Raji (cell line): ENCODE data around the gene DGKQ.

Experiments used
- POLR2A ChIP-seq: IDR thresholded peaks from 2 replicates; pipeline ENCODE4 v1.6.1; 2011; ENCODE audit warnings: low read depth, low read length, control low read depth; ENCODE audit not compliant: insufficient read depth

Gene DGKQ

GRCh38 chr4:1002131-1002630 lies 28.8 kb upstream of the DGKQ start:
- TF ChIP-seq POLR2A, result no peak

GRCh38 chr4:1001561-1002130 lies 28.3 kb upstream of the DGKQ start:
- TF ChIP-seq POLR2A, result no peak

DNA sequence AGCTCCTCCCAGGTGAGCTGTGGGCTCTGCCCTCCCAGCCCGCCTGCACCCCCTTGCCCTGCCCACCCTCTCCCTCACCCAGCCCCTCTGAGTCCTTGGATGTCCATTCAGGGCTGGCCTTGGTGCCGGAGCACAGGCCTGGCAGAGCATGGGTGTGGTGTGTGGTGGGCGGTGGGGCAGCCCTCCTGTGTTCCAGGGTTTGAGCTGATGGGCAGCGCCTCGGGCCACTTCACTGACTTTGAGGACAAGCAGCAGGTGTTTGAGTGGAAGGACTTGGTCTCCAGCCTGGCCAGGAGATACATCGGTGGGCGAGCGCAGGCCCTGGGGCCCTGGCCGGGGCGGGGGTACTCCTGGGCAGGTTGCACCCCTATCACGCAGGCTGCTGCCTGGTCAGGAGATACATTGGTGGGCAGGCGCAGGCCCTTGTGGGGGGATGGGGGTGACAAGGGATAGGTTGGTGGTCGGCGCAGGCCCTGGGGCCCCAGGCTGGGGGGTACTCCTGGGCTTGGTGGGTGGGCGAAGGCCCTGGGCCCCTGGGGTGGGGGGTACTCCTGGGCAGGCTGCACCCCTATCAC lies 27.4 kb upstream of the DGKQ start:
- no peak for TF ChIP-seq POLR2A

- TF ChIP-seq POLR2A, result no peak
Measured at GRCh38 chr4:999882-1000425, 26.6 kb upstream of the DGKQ start.

DNA sequence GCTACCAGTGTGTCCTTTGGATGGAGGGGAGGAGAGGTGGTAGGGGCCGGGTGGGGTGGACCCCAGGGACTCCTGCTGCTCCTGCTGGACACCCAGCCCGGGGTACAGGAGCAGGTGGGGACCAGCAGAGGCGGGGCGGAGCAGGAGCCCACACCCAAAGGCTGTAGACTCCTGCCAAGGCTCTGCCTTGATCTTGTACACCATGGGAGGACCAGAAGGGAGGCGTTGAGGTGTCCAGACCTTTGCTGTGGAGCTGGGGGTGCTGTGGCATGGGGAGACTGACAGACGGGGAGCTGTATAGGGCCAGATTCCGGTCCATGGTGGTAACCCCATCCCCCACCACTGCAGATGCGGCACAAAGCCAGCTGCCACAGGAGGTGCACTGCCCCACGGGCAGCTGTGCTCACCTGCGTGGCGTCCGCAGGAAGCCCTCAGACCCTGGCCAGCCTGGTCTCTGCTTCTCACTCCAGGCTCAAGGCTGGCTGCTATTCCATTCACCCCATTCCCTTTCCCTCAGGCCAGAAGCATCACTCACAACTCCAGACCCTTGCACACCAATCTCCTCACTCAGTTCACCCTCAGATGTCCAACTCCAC lies 24.8 kb upstream of the DGKQ start:
- TF ChIP-seq POLR2A, result no peak

DNA sequence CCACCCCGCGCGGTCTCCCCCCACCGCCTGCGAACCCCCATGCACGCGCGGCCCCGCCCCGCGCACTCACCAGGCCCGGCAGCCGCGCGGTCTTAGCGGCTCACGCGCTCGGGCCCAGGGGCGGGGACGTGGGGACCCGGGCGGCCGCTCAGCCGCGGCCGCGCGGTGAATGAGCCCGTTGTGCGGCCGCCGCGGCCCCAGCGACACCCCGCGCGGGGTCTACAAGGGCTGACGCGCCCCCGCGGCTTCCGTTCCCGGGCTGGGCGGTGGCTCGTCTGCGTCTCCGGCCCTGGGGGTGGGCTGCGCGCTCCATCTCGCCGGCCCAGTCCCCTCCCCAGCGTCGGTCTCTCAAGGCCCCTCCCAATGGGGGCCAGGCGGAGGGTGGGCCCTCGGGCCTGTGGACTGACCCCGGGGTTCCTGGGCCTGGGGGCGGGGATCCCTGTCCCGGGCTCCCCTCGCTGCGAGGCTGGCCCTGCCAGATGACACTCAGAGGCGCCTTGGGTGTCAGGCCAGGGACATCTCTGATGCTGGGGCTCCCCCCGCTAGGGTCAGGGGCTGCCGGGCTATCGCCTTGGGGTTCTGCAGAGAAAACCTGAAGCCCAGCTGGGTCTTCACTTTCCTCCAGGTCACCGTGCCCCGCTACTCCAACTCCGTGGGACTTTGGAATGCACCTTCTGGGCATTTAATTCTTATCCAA lies 24.2 kb upstream of the DGKQ start:
- no peak for TF ChIP-seq POLR2A

DNA sequence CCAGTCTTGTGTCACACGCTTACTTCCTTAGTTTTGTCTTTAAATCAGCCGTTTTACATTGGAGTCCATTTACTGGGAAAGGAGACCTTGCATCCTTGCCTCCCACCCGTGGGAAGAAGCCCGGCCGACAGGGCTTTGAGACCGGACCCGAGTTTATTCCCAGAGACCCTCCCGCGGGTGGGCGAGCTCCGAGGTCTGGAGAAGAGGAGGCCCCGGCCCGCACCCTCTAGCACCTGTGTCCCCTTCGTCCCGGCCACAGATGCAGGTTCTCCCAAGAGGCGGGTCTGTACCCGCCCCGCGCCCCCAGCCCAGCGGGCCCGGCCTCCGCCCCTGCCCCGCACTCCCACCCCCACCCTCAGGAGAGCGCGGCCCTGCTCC lies 23.6 kb upstream of the DGKQ start:
- TF ChIP-seq POLR2A, result no peak

DNA sequence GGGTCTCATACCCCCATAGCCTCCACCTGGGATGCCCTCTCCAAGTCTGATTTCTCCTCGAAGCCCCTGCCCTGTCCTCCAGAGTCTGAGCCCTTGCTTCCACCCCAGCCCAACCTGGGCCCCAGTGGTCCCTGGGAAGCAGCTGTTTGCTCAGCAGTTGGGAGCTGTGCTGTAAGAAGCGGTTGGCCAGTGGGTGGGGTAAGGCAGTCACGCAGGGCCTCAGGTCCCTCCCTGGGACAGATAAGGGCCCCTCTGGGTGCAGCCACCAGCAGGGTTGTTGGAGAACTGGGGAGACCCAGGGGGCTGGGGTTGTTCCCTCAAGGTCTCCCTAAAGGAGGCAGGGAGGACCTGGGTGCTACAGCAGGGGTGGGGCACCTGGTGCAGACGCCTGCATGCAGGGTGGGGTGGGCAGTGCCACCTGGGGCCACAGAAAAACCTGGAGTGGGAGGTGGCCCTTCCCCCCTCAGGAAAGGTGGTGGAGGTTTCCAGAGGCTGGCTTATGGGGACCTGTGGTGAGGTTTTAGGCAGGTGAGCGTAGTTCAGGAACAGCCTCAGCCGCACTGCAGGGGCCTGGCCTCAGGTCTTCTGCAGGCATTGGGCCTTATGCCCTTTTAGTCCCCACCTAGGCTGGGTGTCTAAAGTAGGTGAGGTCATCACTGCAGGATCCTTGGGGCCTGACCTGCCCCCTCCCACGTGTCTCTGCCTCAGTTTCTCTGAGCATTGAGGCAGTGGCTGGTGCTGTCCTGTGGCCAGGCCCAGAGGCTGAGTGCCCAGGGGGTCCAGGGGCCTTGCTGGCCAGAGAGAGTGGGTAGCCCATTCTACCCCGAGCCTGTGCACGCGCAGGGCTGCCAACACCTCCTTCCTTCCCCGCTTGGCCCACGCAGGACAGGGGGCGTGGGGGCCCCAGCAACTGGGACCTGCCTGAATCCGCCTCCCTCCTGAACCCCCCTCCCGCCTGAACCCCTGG lies 22.9 kb upstream of the DGKQ start:
- no peak for TF ChIP-seq POLR2A

- no peak for TF ChIP-seq POLR2A
Measured at GRCh38 chr4:995311-996026, 22.1 kb upstream of the DGKQ start.

DNA sequence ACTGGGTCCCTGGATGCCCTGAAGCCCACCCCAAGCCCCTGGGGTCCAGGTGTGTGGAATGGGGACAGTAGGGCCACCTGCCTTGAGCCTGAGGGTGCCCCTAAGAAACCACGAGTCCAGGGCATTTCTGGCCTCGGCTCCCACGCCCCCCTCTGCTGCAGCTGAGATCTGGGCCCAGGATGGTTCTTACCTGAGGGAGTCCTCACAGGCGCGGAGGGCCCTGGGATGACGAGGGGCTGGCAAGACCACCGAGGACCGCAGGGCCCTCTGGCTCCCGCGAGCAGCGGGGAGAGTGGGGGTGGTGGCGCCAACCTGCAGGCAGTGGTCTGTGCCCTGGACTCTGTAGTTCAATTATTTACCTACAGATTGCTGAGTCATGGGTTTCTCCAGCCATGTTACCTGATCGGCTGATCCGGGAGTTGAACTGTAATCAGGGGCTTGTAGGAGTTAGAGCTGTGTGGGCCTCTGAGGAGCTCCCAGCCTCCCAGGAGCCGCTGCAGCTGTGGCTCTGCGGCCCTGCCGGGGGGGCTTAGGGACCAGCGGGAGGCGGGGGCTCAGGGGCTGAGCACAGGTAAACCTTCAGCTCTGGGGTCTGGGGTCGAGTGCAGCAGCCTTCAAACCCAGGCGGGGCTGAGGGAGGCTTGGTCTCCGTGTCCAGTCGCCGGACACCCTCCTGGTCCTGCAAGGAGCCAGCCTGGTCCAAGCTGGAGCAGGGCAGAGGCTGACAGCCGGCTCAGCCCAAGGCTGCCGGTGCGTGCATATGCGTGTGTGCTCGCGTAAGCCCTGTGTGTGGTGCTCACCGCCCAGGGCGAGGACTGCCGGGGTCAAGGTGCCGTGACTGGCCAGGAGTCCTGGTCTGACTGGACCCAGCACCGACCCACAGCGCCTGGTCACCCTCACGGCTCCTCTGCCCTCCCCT lies 20.0 kb upstream of the DGKQ start, which contains the start of gene SLC26A1:
Gene SLC26A1, minus strand, starts transcription at position 294 of the 919 bp plus-strand sequence. CDS start 1,701 bp downstream, outside the sequence.
- TF ChIP-seq POLR2A, result no peak

DNA sequence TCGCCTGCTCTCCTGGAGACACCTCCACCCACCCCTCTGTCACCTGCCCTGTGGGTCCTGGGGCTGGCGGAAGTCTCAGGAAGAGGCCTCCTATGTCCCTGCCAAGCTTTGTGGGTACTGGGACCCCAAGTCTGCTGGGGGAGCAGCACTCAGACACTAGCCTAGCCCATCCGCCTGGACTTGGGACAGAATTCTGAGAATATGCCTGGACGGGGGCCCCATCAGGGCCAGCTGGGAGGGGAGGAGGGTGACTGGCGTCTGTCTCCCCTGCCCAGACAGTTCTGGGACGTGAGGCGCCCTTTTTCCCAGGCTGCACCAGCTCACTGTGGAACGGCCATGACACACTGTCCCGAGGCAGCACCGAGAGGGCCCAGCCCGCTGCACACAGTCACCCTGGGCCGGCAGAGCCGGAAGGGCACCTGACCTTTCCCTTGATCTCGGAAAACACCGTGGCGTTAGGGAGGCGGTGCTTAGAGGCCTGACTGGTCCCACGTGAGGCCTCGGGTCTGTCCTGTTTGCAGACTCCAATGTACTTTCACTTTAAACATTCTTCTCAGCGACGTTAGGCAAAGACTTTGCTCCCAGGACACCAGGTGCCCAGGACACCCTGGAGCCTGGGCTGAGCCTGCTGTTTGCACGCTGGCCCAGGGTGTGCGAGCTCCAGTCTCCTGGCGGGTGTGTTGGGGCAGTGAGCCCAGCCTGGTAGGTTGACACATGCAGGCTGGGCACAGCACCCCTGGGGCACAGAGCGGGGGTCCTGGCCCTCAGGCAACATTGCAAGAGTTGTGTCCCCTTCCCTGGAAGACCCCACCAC lies 19.1 kb upstream of the DGKQ start:
- TF ChIP-seq POLR2A, result no peak
